Mesenteric fat pad (tissue), 1 donor: ENCODE measurements around the gene IL12RB2. TPM values are rescaled to one million over a fixed set of nuclear protein-coding genes. Genes with fewer than 3 reads are reported as not detected.

Experiments used
- DNase-seq: peaks from one replicate; pipeline ENCODE4 v3.0.0-alpha.2; 2020; ENCODE audit warnings: low spot score
- total RNA-seq: library from RNA; stranded (reverse); fragmentation: NEBNext Ultra II Directional; extraction: Animal tissue kit (Norgen Biotek cat#: 25700); gene quantifications from one replicate; pipeline ENCODE4 v1.2.1, GENCODE V29; 2021
- donor health status: DM: yes; HTN: yes; CAD: no.

IL12RB2 gene
- total RNA-seq, 1 donor from 2014 or later, result 3.4 TPM

GRCh38 chr1:67308136-67308535, 463 bp downstream of the IL12RB2 start:
- no peak for DNase-seq

GRCh38 chr1:67312615-67313014, 4.9 kb downstream of the IL12RB2 start:
- no peak for DNase-seq

GRCh38 chr1:67313934-67314671, 6.4 kb downstream of the IL12RB2 start:
- DNase-seq, result no peak

GRCh38 chr1:67314696-67315095, 7.0 kb downstream of the IL12RB2 start:
- DNase-seq, result no peak

- DNase-seq, result no peak
Observed at GRCh38 chr1:67316180-67316902, 8.7 kb downstream of the IL12RB2 start.

- no peak for DNase-seq
Observed at GRCh38 chr1:67316918-67317317, 9.2 kb downstream of the IL12RB2 start.

- no peak for DNase-seq
Observed at GRCh38 chr1:67317803-67318202, 10.1 kb downstream of the IL12RB2 start.

GRCh38 chr1:67322442-67322841, 14.8 kb downstream of the IL12RB2 start:
- DNase-seq, result no peak

GRCh38 chr1:67323087-67323486, 15.4 kb downstream of the IL12RB2 start:
- no peak for DNase-seq

GRCh38 chr1:67324068-67324467, 16.4 kb downstream of the IL12RB2 start:
- DNase-seq, result no peak

- no peak for DNase-seq
Observed at GRCh38 chr1:67327864-67328466, 20.3 kb downstream of the IL12RB2 start.

- DNase-seq, result no peak
Observed at GRCh38 chr1:67332653-67333529, 25.2 kb downstream of the IL12RB2 start.

GRCh38 chr1:67333603-67334002, 25.9 kb downstream of the IL12RB2 start:
- DNase-seq, result no peak

- DNase-seq, result no peak
Observed at GRCh38 chr1:67335411-67335810, 27.7 kb downstream of the IL12RB2 start.

GRCh38 chr1:67336157-67336556, 28.5 kb downstream of the IL12RB2 start:
- DNase-seq, result no peak

- DNase-seq, result no peak
Observed at GRCh38 chr1:67336783-67337182, 29.1 kb downstream of the IL12RB2 start.

GRCh38 chr1:67338642-67339041, 31.0 kb downstream of the IL12RB2 start:
- DNase-seq, result no peak

GRCh38 chr1:67339623-67340343, 32.1 kb downstream of the IL12RB2 start:
- no peak for DNase-seq

- DNase-seq, result no peak
Observed at GRCh38 chr1:67342076-67342890, 34.6 kb downstream of the IL12RB2 start.

GRCh38 chr1:67345556-67345955, 37.9 kb downstream of the IL12RB2 start:
- DNase-seq, result no peak
